Measurements from ENCODE around the gene BEGAIN.

The BEGAIN gene

DNA sequence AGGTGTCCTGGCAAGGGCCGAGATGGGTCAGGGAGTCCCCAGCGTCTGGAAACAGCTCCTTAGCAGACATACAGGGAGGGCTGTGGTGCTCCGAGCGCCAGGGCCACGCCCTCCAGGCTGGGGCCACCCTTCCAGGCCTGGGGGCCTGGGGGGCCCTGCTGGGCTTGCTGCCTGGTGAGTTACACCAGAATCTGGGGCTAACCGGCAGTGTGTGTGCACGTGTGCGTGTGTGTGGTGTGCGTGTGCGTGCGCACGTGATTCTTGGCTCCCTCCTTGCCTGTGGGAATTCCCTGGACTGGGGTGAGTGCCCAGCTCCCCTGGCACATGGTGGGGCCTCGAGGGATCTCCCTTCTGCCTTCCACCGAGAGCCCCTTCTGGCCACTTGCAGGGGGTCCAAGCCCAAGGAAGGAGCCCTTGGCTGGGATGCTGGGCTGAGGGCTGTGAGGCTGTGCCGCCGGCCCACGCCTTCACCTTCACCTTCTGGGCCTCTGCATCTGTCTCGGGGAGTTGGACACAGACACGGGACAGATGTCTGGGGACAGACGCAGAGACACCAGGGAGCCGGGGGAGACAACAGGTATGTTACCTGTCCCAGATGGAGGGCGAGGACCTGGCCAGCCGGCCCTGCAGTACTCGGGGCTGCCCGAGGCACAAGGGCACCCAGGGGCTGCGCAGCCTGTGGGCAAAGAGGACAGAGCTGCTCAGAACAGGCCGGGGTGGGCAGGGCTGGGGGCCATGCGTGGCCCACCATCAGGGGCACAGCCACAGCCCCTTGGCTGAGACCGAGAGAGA is 37.2 kb downstream of the BEGAIN start:
- DNase-seq (ENCODE audit: low read depth, low spot score) = no peak

DNA sequence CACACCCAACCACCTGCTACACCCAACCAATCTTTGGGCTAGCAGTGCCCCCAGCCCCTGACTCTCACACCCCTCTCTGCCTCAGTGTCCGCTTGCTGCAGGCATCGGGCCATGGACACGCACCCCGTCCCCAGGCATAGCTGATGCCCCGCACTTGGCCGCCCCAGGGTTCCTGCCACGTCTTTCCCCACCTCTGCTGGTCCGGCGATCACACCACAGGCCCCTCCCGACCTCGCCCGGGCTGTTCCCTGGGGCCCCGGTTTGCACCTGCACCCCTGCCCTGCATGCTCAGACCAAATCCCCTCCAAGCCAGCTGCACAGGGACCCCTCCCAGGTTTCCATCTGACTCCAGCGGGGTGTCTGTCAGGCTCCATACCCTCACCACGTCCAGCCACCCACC is 38.3 kb downstream of the BEGAIN start:
- DNase-seq (ENCODE audit: low read depth, low spot score) = no peak

DNA sequence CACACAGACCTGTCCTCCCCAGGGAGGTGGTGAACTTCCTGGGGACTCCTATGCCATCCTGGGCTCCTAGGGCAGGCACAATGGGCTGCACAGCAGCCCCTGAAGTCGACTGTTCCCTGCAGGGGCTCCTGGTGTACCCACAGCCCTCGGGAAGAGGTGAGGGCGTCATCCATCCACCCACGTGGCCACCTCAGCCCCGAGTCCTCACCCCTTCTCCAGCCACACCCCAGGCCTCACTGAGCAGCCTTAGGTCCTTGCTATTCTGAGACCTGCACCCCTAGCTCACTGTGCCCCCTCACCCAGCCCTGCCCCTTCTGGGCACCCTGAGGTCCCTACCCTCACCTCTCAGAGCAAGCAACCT is 38.9 kb downstream of the BEGAIN start:
- no peak for DNase-seq (ENCODE audit: low read depth, low spot score)

DNA sequence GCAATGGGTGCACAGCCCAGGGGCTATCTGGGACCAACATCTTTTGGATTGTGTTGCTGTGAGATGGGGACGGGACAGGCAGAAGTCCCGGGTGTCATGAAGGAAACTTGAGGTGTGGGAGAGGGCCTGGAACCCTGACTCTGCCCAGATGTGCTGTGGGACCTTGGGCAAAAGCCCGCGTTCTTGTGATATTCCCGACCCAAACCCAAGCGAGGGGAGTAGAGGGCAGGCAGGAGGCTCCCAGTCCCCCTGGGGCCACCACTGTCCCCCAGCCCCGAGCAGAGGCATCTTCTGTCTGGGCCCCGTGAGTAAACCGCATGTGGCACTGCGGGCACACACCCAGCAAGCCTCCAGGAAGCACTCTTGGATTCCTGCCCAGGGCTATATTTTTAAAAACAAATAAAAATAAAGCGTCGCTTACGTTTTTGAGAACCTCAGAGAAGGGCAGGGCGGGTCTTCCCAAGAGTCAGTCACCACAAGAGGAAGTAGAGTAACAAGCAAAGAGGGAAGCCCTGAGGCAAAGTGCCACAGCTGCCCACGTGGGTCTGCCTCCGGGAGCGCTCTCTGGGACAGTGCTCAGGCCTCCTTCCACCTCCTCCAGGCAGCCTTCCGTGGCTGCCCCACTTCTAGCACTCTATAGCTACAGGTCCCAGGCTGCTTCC is 39.5 kb downstream of the BEGAIN start:
- peak; percentile 10 for DNase-seq (ENCODE audit: low read depth, low spot score)

DNA sequence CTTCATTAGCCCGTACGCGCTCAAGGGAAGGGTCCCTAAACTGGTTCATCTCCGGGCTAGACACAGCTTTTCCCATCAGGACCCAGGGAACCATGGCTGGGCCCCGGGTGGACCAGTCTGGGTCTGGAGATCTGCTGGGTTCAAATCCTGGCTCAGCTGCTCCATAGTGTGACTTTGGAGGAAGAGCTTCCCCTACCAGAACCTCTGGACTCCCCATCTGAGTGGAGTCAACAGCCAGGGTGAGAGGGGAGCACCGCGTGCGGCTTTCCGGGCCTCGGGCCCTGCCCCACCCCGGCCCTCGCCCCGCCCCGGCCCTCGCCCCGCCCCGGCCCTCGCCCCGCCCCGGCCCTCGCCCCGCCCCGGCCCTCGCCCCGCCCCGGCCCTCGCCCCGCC is 41.2 kb downstream of the BEGAIN start:
- DNase-seq (ENCODE audit: low read depth, low spot score) = peak; percentile 13

DNA sequence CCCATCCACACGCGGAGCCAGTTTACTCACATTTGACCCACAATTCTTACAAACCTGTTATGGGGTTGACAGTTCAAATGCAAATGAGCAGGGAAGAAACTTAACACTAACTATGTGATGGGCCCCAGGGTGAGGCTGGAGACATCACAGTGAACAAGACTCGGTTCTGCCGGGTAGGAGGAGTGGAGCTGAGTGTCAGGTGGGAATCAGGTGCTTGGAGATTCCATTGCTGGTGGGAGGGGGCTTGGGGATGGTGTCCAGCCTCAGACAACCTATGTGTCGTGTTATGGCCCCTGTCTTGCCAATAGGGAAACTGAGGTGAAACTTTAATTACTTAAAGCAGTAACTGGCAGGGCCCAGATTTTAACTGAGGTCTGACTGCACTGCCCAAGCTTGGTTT is 41.9 kb downstream of the BEGAIN start:
- DNase-seq (ENCODE audit: low read depth, low spot score) = no peak

DNA sequence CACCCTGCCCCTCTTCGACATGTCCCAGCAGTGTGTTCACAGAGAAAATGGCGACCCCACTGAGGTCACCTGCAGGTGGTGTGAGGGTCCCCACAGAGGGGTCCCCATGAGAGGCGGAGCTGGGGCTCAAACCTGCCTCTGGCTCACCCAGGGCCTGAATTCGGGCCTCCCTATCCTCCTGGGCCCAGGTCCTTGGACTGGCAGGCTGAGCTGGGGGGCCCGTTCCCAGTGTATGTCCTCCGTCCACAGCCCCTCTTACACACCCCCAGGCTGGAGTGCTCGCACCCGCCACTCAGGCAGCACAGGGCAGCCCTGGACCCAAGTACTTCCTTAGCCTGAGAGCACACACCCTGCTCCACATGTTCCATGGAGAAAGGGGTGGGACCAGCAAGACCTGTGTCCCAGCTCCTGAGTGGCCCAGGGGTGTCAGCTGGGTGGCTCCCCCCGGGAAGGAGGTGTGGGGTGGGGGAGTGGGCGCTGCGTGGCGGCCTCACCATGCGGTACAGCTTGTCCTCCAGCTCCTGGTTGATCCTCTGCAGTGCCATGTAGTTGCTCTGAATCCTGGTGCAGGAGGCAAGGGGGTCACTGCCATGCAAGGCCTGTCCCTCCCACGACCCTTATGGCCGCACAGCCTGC is 42.6 kb downstream of the BEGAIN start:
- DNase-seq (ENCODE audit: low read depth, low spot score) = no peak

DNA sequence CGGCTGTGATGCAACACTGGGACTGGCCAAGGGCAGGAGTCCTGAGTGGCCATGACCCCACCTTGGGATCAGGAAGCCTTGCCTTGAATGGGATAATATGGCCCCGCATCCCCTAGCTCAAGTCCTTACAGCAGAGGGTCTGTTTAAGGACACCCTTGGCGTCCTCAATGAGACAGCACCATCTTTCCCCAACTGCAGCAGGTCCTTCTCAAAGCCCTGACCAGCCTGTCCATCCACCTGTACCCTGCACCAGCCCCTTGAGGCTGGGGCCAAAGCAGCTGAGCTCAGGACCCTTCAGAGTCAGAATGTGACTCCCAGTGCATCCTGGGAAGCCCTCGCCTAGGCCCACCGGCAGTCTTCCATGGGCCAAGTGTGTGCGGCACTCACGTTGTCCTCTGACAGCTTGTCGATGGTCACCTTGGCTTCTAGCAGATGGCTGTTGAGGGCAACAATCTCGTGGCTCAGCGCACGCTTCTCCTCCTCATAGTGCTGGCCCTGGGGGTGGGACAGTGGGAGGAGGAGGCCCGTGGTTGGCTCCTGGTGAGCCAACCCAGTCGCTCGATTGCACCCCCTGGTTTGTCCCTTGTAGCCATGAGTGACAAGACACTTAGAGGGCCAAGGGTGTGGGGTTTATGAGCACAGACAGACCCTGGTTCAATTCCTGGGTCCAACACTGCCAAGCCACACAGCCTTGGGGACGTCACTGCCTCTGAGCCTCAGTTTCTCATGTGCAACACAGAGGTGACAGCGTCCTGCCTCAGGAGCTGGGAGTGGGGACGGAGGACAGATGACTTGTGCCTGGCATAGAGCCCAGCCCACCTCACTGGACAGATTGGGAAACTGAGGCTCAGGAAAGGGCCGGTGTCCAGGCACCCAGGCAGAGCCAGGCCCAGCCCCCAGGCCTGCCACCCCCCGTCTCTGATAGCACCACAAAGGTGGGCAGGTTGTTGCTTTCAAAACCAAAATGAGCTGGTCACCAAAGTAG is 43.5 kb downstream of the BEGAIN start:
- DNase-seq (ENCODE audit: low read depth, low spot score) = no peak

DNA sequence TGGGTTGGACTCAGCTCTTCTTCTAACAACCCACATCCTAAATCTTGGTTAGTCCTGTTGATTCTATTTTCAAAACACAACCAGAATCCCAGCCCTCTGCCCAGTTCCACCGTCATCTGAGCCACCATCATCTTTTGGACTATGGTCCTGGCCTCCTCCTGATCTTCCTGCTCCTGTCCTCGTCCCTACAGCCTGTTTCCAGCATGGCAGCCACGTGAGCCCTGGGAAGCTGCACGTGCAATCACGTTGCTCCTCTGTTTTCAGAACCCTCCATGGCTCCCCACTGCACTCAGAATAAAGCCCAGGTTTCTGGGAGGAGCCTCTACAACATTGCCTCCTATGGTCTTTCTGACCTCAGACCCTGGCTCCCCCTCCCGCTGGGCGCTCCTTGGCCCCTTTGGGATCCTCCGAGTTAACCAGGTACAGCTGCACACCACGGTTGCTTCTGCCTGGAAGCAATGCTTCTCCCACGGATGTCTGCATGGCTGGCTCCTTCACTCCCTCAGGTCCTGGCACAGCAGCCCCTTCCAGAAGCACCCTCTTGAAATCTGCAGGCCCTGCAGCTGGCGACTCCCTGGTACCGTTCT is 44.5 kb downstream of the BEGAIN start:
- no peak for DNase-seq (ENCODE audit: low read depth, low spot score)

DNA sequence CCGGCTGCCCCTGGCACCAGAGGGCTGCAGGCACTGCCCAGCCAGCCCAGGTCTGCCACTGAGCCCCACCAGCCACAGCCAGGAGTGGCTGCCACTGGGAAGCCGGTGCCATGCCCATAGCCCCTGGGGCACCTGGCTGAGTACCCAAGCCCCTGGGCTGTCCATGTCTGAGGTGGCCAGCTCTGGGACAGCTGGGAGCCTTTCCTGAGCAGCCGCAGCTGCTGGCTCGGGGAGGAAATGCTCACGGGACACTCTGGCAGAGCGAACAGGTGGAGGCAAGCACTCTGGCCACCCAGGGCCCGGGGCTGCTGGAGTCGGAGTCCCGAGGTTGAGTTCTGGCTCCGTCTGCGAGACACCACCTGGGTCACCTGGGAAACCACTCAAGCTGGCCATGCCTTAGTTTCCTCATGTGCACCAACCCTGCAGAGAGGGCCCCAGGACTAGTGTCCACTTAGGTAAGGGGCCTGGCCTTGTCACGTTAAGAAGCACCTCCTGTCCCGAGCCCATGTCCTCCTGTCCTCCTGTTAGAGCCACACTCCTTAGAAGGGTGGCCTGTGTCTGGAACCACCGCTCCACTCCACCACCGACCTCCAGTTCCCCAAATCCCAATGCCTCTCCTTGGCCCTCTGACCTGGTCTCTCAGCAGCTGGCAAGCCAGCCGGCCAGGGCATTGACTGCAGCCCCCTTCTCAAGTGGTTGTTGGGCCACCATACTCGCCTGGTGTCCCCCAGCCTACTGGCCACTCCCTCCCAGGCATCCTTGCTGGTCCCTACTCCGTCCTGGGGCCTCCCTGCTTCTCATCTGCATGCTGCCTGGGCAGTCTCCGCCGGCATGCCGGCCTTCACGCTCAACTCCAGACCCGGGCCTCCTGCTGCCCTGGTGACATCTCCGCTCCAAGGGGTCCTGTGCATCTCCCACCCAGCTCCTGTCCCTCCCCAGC is 45.3 kb downstream of the BEGAIN start:
- no peak for DNase-seq (ENCODE audit: low read depth, low spot score)

DNA sequence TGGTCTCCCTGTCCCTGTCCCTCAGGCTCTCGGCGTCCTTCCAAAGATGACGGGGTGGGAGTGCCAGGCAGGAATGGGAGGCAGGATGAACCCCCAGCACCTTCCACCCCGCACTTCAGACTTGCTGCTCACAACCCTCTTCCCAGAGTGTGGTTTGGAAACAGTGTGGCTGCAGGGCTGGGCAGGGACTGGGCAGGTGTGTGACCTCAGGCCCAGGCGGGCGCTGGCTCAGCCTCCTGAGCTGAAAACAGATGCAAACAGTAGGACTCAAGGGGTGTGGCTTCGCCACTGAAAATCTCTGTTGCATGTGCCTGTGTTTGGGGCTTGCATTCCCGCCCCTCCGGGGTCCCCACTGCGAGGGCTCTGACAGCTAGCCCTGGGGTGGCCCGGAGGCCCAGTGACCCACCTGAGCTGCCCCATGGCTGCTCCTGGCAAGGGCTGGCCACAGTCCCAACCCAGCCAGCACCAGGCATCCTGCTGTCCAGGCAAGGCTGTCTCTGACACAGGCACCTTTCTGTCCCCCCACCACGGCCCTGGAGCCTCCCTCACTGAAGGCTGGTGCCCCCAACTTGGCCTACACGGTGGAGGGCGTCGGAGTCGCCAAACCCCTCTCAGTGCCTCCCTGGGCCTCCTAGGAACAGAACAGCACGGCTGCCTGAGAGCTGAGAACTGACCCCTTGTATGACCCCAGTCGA is 46.1 kb downstream of the BEGAIN start:
- no peak for DNase-seq (ENCODE audit: low read depth, low spot score)

DNA sequence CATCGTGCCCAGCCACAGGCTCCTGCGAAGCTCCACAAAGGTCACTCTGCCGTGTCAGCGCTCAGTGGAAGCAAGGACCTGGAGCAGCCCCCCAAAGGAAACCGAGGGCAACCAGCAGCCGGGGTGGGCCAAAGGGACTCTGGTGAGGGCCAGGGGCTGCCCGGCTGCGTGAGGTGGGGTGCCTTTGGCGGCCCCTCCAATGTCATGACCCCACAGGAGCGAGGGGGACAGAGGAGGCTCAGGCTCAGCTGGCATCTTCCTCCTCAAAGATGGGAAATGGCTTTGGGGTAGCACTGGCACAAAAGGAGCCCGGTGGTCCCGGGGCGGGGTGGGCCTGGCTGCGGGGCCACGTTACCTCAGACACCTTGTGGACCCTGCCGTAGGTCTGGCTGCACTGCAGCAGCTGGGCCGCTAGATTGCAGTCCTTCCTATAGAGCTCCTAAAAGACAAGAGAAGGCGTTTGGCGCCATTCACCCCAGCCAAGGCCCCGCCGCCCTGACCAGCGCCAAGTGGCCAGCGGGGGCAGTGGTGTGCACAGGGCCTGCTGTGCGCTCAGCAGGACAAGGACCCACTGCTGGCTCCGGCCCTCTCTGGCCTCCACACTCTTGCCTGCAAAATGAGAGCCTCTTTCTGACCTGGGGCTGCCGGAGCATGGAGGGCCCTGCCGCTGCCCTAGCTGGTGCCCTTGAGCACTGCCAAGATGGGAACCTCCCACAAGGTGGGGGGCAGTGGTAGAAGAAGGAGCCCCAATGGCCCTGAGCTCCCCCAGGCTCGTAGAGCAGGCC is 46.9 kb downstream of the BEGAIN start:
- DNase-seq (ENCODE audit: low read depth, low spot score) = no peak

DNA sequence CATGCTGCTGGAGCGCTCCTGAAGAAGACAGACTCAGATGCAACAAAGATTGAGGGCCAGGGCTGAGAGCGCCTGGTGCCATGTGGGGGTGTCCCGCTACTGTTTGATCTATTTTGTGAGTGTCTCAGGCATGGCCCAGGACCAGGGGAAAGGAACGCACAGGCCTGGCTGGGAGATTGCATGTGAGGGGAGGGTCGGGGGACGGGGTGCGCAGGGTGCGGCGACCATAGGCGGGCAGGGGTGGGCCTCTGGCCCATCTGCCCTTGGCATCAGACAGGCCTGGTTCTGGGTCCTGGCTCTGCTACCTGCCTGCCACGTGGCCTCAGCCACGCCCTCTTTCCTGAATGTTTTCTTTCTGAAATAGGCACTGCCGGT is 47.5 kb downstream of the BEGAIN start:
- DNase-seq (ENCODE audit: low read depth, low spot score) = no peak

DNA sequence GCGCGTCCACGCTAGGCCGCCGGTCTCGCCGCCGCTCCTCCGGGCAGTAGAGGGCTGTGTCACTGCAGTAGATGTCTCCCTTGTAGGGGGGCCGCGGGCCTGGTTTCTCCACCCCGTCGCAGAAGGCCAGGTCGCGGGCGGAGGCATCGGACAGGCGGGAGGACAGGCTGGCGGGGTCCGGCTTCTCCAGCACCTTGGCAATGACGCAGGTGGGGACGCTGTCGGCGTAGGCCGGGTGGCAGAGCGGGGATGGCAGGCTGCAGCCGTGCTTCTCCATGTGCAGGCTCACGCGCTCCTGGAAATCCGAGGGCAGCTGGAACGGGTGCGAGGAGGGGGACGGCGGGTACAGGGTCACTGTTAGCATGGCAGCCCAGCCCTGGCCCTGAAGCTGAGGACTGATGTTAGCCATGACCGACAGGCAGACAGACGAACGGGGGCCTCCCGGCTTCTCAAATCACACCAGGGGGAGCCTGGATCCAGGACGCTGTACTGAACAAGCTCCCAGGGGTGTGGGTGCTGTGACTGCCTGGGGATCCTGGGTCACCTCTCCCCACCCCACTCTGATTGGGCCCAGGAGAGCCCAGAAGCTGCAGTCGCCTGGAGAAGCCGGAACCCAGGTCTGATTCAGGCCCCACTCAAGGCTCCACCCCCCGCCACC is 48.1 kb downstream of the BEGAIN start:
- no peak for DNase-seq (ENCODE audit: low read depth, low spot score)

DNA sequence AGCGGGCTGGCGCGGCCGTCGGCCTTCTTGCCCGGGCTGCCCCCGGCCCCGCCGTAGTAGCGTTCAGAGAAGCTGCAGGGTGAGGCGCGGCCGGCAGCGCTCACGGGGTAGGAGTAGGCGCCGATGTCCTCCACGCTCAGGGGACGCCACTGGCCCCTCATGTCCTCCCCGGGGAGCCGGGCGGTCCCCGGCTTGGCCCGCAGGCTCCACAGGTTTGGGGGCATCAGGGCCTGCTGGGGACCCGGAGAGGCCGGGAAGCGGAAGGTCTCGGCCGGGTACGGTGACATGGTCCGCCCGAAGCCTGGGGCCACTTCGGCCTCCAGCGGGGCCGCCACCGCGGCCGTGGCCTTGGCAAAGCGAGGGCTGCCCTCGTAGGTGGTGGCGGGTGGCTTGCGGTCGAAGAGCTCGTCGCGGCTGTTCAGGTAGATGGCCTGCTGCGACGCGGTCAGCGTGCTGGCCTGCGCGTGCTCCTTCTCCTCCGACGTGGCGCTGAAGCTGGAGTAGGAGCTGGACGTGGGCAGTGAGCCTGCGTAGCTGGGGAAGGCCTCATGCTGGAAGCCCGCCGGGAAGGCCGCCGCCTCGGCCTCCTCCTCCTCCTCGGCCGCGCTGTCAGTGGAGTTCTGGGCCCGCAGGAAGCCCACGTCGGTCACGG is 48.7 kb downstream of the BEGAIN start:
- no peak for DNase-seq (ENCODE audit: low read depth, low spot score)

DNA sequence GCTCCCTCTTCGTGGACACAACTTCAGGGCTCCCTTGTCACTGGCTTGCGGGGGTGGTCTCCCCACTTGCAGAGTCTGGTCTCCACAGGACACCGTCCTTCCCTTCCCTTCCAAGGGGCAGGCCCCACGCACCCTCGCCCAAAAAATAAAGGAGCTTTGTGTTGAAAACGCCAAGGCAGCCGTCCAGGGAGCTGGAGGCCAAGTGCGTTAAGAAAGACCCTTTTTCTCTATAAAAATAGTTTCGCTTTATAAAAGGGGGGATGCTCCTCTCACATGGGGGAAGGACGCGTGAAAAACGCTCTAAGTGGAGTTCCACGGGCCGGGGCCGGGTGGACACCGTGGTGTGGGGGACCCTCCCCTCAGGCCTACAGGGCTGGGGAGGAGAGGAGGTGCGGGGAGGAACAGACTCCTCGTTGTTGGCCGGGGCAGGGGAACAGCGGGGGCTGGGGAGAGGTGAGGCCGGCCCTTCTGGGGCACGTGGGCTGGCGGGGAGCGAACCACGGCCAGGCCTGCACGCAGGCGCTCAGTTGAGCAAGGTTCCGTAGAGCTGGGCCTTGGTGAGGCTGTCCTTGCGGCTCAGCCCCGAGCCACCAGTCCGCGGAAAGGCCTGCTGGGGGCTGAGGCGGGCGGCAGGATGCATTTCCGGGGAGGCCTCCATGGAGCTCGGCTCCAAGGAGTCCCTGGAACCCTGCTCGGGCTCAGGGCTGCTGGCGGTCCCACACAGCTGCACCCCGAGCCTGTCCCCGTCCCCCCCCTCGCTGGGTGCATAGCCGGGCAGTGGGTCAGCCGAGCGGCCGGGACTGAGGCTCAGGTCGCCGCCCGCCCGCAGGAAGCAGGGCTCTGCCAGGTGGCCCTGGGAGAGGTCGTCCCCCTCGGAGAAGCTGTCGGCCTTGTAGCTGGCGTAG is 49.5 kb downstream of the BEGAIN start:
- no peak for DNase-seq (ENCODE audit: low read depth, low spot score)

Measured in activated CD4-positive, CD25-positive, alpha-beta regulatory T cell treated with anti-CD3 and anti-CD28 coated beads, Interleukin-2, amount 50 U/mL, for 16 hours (primary cell).